RCC 7860 (cell line): ENCODE data around the gene RABL6.

Source experiments
- DNase-seq: peaks from one replicate; pipeline ENCODE4 v3.0.0-alpha.2; 2015; ENCODE audit warnings: low spot score
- FAIRE-seq: peaks from 2 replicates; lab custom pipeline; 2012; peaks lifted over from hg19 to GRCh38; lab: Jason Lieb, UNC

The RABL6 gene

GRCh38 chr9:136814725-136815421 is 7.1 kb downstream of the RABL6 start:
- DNase-seq (no peak), FAIRE-seq (no peak)

GRCh38 chr9:136815422-136815782 is 7.7 kb downstream of the RABL6 start:
- DNase-seq: no peak
- FAIRE-seq: no peak

DNA sequence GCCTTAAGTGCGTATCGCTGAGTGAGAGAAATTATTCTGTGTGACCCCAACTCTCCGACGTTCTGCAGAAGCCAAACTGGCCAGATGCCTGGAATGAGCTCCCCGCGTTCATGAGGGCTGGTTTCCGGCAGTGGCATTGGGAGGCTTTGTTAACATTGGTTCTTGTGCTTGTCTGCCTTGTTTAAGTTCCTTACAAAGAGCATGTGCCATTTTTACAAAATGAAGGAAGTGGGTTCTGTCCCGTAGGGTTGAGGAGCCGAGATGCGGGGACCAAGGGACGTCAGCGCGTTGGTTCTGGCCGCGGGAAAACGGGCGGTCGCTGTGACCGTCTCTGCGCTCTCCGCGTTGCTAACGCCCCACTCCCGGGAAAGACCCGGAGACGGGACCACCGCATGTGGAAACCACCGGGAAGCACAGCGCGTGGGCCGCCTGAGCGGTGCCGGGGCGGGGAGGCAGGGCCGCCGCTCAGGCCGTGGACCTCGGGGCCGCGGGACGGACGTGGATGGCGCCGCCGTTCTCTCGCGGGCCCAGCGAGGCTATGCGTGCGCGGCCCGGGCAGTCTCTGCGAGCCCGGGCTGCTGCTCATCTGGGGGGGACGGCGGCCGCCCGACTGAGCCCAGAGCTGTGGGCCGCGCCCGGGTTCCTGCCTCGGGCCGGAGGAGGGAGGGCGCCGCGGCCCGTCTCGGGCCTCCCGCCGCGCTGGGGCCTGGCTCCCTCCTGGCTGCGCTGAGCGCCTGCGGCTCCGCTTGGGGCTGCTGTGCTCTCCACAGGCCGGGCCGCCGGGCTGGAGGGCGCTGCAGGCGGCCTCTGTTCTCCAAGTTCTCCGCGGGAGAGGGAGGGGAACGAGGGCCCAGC is 13.4 kb downstream of the RABL6 start:
- FAIRE-seq (no peak), DNase-seq (no peak)

- no peak for FAIRE-seq
- DNase-seq: no peak
Measured at GRCh38 chr9:136821826-136822544, 14.2 kb downstream of the RABL6 start.

DNA sequence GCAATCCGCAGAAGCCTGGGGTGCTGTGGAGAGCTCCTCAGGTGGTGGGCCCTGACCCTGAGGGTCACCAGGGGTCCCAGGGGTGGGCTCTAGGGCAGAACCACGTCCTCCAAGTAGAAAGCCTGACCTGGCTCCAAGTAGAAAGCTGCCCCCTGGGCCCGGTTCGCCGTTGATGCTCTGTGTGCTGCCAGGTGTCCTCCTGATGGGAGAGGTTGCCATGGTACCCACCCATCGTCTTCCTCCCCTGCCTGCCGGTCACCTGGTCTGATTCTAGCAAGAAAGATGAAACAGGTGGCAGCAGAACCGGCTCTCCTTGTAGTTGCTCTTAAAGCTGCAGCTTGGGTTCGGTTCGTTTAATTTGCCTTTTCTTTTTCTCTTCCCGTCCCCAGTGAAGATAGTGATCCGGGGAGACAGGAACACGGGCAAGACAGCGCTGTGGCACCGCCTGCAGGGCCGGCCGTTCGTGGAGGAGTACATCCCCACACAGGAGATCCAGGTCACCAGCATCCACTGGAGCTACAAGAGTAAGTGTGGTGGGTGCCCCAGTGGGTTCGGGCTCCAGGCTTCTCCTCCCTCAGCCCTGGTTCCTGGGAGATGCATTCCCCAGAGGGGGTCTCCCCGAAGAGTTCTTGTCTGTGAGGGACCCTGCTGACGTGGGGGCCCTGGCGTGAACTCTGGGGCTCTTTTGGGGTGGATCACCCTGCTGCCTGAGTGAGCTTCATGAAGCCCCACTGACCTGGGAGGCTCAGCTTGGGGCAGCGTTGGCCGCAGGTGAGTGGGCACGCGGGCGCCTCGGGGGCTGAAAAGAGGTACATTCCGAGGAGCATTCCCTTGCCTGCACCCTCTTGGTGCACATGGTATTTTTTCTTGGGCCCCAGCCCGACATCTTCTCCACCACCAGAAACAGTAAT is 15.6 kb downstream of the RABL6 start:
- DNase-seq (no peak), FAIRE-seq (no peak)

- FAIRE-seq: no peak
- DNase-seq: no peak
Measured at GRCh38 chr9:136824496-136825225, 16.9 kb downstream of the RABL6 start.

DNA sequence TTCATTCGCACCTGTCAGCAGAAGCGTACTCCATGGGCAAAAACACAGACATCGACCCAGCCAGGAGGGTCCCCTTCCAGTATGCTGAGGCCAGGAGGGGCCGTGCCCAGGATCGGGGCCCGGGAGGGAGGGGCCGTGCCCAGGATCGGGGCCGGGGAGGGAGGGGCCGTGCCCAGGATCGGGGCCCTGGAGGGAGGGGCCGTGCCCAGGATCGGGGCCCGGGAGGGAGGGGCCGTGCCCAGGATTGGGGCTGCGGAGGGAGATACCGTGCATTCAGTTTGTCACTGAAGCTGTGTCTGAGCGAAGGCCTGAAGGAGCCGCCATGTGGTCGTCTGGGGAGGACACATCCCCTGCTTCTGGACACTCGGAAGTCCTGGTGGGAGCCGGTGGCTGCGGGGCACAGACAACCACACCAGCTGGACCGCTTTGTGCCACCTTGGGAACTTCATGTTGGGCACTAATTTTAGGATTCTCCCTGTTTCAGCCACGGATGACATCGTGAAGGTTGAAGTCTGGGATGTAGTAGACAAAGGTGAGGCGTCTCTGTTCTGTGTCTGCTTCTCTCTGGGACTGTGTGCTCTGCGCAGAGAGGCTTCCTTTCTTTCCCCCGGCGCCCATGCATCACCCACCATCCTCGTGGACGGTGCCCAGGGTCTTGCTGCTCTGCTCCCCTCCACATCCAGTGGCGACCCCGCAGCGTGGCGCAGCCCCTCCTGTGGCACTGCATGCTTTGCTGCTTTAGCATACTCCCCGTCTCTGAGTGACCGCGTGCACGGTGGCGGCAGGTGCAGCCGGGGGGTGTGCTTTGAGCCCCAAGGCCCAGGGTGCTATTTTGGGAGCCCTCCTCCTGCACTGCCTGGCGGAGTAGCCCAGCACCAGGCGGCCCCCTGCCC is 17.8 kb downstream of the RABL6 start:
- DNase-seq (no peak), FAIRE-seq (no peak)

DNA sequence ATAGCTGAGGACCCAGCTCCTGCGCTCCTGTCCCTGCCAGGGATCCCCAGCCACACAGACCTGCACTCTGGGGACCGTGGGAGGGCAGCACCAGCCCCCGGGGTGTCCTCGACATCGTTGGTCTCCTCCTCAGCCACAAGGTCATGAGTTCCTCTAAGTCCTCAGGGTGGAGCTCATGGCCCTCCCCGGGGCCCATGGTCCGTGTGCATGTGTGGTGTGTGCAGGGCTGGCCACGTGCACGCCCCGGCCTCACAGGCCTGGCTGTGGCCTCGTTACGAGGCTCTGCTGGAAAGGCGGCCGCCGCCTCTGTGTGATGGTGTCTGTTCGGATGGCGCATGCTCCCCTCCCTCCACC is 18.4 kb downstream of the RABL6 start:
- DNase-seq (no peak), FAIRE-seq (no peak)

DNA sequence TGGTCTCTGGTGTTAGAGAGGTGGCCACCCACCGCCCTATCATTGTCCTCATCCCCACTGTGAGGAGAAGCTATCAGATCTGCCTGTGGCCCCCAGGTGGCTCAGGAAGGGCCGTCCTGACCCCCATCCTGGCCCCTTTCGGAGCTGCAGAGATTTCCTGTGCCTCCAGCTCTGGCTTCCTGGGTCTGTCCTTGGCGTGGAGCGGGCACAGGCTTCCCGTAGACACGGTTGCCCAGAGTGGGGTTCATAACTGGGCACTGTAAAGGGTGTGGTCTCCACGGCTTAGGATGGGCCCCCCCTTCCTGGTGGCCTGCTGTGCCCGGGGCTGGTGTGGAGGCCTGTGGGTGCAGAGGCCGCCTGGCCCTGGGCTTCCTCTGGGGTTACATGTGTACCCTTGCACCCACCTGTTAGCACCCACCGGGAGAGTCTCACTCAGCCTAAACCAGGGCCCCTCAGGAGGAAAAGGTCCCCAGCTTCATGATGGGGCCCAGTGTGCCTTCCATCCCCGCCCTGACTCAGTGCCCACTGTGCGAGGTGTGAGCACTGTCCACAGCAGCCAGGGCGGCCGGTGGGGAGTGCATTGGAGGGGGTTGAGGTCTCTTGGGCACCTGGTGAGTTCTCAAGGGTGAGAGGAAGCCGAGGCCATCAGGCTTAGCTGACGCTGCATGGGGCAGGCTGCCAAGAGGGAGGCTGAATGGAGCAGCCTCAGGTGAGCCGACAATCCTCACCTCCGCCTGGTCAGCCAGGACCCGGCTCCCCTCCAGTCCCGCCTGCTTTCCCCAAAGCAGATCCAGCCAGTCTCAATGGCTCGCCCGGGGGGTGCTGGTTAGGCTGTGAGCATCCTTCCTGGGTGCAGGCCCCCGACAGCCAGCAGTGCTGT is 19.2 kb downstream of the RABL6 start:
- FAIRE-seq (no peak), DNase-seq (no peak)

- DNase-seq (no peak), FAIRE-seq (no peak)
Measured at GRCh38 chr9:136827794-136828473, 20.2 kb downstream of the RABL6 start.

DNA sequence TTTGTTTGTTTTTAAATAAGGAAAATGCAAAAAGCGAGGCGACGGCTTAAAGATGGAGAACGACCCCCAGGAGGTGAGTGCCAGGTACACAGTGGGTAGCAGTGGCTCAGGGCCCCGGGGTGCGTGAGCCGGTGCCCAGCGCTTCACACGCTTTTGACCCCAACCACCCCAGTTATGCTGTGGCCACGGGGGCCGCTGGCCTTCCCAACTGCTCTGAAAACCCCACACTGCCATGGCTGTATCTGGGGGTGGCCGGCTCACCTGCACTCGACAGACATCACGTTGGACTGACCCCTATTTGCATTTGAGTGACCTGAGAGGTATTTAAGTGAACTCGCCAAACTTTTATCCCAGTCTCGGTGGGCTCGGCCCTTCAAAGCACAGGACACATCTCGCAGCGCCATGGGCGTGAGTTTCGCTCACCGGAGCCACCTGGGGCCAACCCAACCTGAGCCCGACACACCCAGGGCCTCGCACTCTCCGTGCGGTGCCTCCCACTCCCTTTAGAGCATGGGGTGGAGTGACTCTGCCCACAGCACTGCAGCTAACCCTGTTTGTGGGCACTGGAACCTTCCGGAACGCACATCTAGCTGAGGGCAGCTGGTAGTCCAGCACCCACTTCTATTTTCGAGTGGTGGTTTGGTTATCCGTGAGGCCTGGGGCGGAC is 20.9 kb downstream of the RABL6 start:
- DNase-seq (no peak), FAIRE-seq (no peak)

- DNase-seq: no peak
- no peak for FAIRE-seq
Measured at GRCh38 chr9:136829412-136829811, 21.7 kb downstream of the RABL6 start.

GRCh38 chr9:136829981-136830885 is 22.5 kb downstream of the RABL6 start:
- DNase-seq: no peak
- FAIRE-seq: no peak

DNA sequence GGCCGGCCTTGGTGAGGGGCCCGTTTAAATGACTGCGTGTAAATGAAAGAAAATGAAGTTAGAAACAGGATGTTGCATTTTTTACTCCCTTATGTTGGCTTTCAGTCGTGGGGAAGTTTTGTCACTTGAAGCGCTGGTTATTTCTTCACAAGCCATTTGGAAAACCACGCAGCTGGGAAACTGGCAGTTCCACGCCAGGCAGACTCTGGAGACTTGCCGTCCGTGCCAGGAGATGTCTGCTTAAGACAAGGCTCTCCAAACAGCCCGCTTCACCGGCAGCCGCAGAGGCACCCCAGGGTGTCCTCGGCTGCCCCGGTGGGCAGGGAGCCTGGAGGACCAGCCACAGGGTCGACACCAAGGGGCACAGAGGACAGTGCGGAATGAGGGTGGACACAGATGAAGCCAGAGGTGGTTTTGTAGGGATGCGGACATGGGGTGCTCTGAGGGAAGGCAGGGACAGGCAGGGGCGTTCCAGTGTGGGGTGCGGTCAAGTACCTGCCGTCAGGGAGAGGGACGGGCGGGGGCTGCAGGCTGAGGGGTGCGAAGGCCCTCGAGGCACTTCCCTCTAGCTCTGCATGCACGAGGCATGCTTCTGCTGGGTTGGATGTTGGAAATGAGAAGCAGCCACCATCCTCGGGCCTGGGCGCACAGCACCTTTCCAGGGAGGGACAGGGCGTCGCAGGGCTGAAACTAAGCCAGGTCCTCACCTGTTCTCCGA is 23.4 kb downstream of the RABL6 start:
- DNase-seq (no peak), FAIRE-seq (no peak)

- FAIRE-seq (no peak), DNase-seq (no peak)
Measured at GRCh38 chr9:136831720-136832104, 24.0 kb downstream of the RABL6 start.
